T-cell (primary cell): Measurements from ENCODE around the gene TES. TPM values are rescaled to one million over a fixed set of nuclear protein-coding genes. Genes with fewer than 3 reads are reported as not detected.

Source experiments
- ATAC-seq, 4 experiments: fragments of 200-7000 bp in 3 of 4; fragments of 150-1000 bp in 1 of 4; cut with Tn5 transposase; replicated peaks in 1 of 4; 1 replicate in 3 of 4; 2 replicates in 1 of 4; pipeline ENCODE4 v1.10.0; 2021; ENCODE audit warnings: moderate library complexity in 3 of 4, mild to moderate bottlenecking in 2 of 4, moderate number of reproducible peaks in 1 of 4
- CTCF ChIA-PET, 2 donors: fragments of 300-600 bp; sonication (Branson Sonifier 250); formaldehyde crosslinking; loops; one replicate each; lab custom pipeline; 2022; ENCODE audit warnings: antibody characterized with exemption in 2 of 2; lab: Charles Lee
- POLR2A ChIA-PET, 2 donors: fragments of 300-600 bp; sonication (Branson Sonifier 250); formaldehyde crosslinking; loops; one replicate each; lab custom pipeline; 2022; ENCODE audit warnings: antibody characterized with exemption in 2 of 2; lab: Charles Lee
- DNase-seq, 35 experiments: peaks; one replicate each; pipeline versions ENCODE4 v3.0.0 to v3.0.0-alpha.2; 2013 to 2023
- H3K27ac ChIP-seq: one replicate; pipeline ENCODE4 v1.5.1; 2013; ENCODE audit warnings: low read length
- H3K27me3 ChIP-seq, 2 experiments: replicated peaks in 1 of 2; 1 replicate in 1 of 2; 2 replicates in 1 of 2; pipeline versions ENCODE4 v1.6.1 to v1.7.0; 2013; ENCODE audit warnings: low read length in 1 of 2, mixed read lengths in 1 of 2; ENCODE audit not compliant: control insufficient read depth in 2 of 2, insufficient read depth in 2 of 2; ENCODE audit errors: extremely low read depth in 1 of 2
- H3K36me3 ChIP-seq, 2 donors: 1 replicate in 1 of 2; 2 replicates in 1 of 2; pipeline versions ENCODE4 v1.6.1 to v1.7.0; 2013; ENCODE audit warnings: low read length in 1 of 2; ENCODE audit not compliant: control insufficient read depth in 2 of 2, insufficient read depth in 1 of 2; ENCODE audit errors: extremely low read depth in 1 of 2
- H3K4me1 ChIP-seq, 2 experiments: 1 replicate in 1 of 2; 2 replicates in 1 of 2; pipeline versions ENCODE4 v1.6.1 to v1.7.0; 2013; ENCODE audit warnings: low read length in 2 of 2, mixed read lengths in 1 of 2; ENCODE audit not compliant: insufficient read depth in 2 of 2, control insufficient read depth in 1 of 2; ENCODE audit errors: extremely low read depth in 1 of 2
- H3K4me3 ChIP-seq, 2 donors: 1 replicate in 1 of 2; 2 replicates in 1 of 2; pipeline versions ENCODE4 v1.5.1 to v1.7.0; 2013; ENCODE audit warnings: mild to moderate bottlenecking in 2 of 2, low read length in 1 of 2, moderate library complexity in 1 of 2; ENCODE audit not compliant: control insufficient read depth in 1 of 2; ENCODE audit errors: extremely low read depth in 1 of 2
- H3K9me3 ChIP-seq: 2 replicates; pipeline ENCODE4 v1.7.0; 2013
- H3K27ac Mint-ChIP-seq, 2 donors: one replicate each; pipeline ENCODE4 v1.8.0; 2020 to 2021; ENCODE audit warnings: mild to moderate bottlenecking in 2 of 2, mixed read lengths in 2 of 2
- H3K27me3 Mint-ChIP-seq, 2 donors: one replicate each; pipeline ENCODE4 v1.8.0; 2021 to 2022; ENCODE audit warnings: mixed read lengths in 2 of 2
- H3K36me3 Mint-ChIP-seq: one replicate; pipeline ENCODE4 v1.8.0; 2021; ENCODE audit warnings: mixed read lengths
- H3K4me1 Mint-ChIP-seq, 3 donors: one replicate each; pipeline ENCODE4 v1.8.0; 2020 to 2022; ENCODE audit warnings: mixed read lengths in 3 of 3, mild to moderate bottlenecking in 1 of 3
- H3K4me3 Mint-ChIP-seq, 3 donors: one replicate each; pipeline ENCODE4 v1.8.0; 2020 to 2022; ENCODE audit warnings: mild to moderate bottlenecking in 3 of 3, mixed read lengths in 3 of 3, moderate library complexity in 3 of 3
- H3K9me3 Mint-ChIP-seq, 3 donors: one replicate each; pipeline ENCODE4 v1.8.0; 2020 to 2022; ENCODE audit warnings: mixed read lengths in 3 of 3
- WGBS: methylation state at CpG from one replicate; pipeline ENCODE4 v1.1.5; 2013; ENCODE audit warnings: missing lambda C conversion rate; ENCODE audit not compliant: insufficient coverage; 5-methylcytosine and 5-hydroxymethylcytosine counted together
- total RNA-seq, 35 experiments: library from RNA in 6 of 35; stranded (reverse) in 6 of 35; fragments of 120-200 nt in 1 of 35; gene quantifications; one replicate each; pipeline versions ENCODE4 v1.2.1 to v1.2.4 and lab custom pipeline; 2013 to 2026

TES gene
- total RNA-seq, 5 donors from 2014 or later (not counting 1 experiment from before 2014, with no cell fraction given): 101 to 132 (median 117) TPM

- no peak for DNase-seq
- ChIA-PET CTCF (interaction anchor here (0.5 to 2.7 kb wide), 10 partner anchors 10 to 732 kb away, joined by 3 to 14 read pairs (median 5); no protein-coding TSS in a partner anchor), POLR2A (interaction anchor here (1.0 to 1.9 kb wide), 3 partner anchors 13 to 17 kb away, joined by 4 to 10 read pairs (median 7); partner anchors contain the start of gene TES (in 1 of the 2))
- H3K4me1 Mint-ChIP-seq: peaks cover 88 to 93% (median 91%) of the 10 kb centered on the region in 3 donors
- peaks cover 24 to 61% of the 10 kb centered on the region in 2 experiments for H3K4me1 ChIP-seq
- H3K9me3 Mint-ChIP-seq: no peaks in the 10 kb centered on the region
- no peaks in the 10 kb centered on the region for H3K36me3 ChIP-seq
- no peaks in the 10 kb centered on the region for H3K9me3 ChIP-seq
- peak overlapping the region in 1 of 3 donors; percentile 41 for H3K4me3 Mint-ChIP-seq
- no peak overlapping the region for H3K4me3 ChIP-seq
- no peaks in the 10 kb centered on the region for H3K27me3 Mint-ChIP-seq
- H3K27me3 ChIP-seq: no peaks in the 10 kb centered on the region
- no peak for ATAC-seq
- H3K36me3 Mint-ChIP-seq: peaks cover 16% of the 10 kb centered on the region
- peak overlapping the region; percentile 50 to 79 for H3K27ac Mint-ChIP-seq
- H3K27ac ChIP-seq: no peak overlapping the region
These were observed 15.5 kb downstream of the TES start for GRCh38 chr7:116225860-116226259.

- H3K27ac ChIP-seq: no peak overlapping the region
- H3K27me3 ChIP-seq: no peaks in the 10 kb centered on the region
- Mint-ChIP-seq H3K4me1 (peaks cover 89 to 95% (median 93%) of the 10 kb centered on the region in 3 donors), H3K9me3 (no peaks in the 10 kb centered on the region), H3K27ac (peak overlapping the region; percentile 50 to 79), H3K4me3 (peak overlapping the region in 1 of 3 donors; percentile 41), H3K27me3 (no peaks in the 10 kb centered on the region), H3K36me3 (peaks cover 16% of the 10 kb centered on the region)
- ATAC-seq (no peak), DNase-seq (no peak)
- H3K36me3 ChIP-seq: no peaks in the 10 kb centered on the region
- ChIA-PET CTCF (interaction anchor here (0.7 to 2.7 kb wide), 6 partner anchors 9 to 96 kb away, joined by 3 to 14 read pairs (median 8); no protein-coding TSS in a partner anchor), POLR2A (interaction anchor here in 1 of 2 donors (0.7 to 1.9 kb wide), 2 partner anchors 14 to 18 kb away, joined by 4 to 10 read pairs; no protein-coding TSS in a partner anchor)
- 38% methylated on average over 1 of the region's 2 CpGs for WGBS
- no peaks in the 10 kb centered on the region for H3K9me3 ChIP-seq
- H3K4me3 ChIP-seq: no peak overlapping the region
- peaks cover 27 to 62% of the 10 kb centered on the region in 2 experiments for H3K4me1 ChIP-seq
These were observed 16.3 kb downstream of the TES start for GRCh38 chr7:116226664-116227063.

GRCh38 chr7:116227678-116228239, 17.4 kb downstream of the TES start:
- H3K4me3 Mint-ChIP-seq: no peak overlapping the region
- DNase-seq (no peak), ATAC-seq (no peak)
- peaks cover 11% of the 10 kb centered on the region for H3K36me3 Mint-ChIP-seq
- Histone ChIP-seq H3K4me3 (no peak overlapping the region), H3K27ac (no peak overlapping the region), H3K9me3 (no peaks in the 10 kb centered on the region), H3K36me3 (no peaks in the 10 kb centered on the region), H3K27me3 (no peaks in the 10 kb centered on the region), H3K4me1 (peaks cover 29 to 64% of the 10 kb centered on the region in 2 experiments)
- H3K4me1 Mint-ChIP-seq: peaks cover 87 to 95% (median 93%) of the 10 kb centered on the region in 3 donors
- H3K27me3 Mint-ChIP-seq: no peaks in the 10 kb centered on the region
- WGBS: no CpG with 5 or more reads among the region's 2 CpGs
- no peaks in the 10 kb centered on the region for H3K9me3 Mint-ChIP-seq
- ChIA-PET POLR2A (interaction anchor here in 1 of 2 donors (0.5 kb wide), 1 partner anchor 295 kb away, joined by 3 read pairs; no protein-coding TSS in a partner anchor), CTCF (interaction anchor here (0.9 to 15.8 kb wide), 5 partner anchors 9 to 361 kb away, joined by 3 to 450 read pairs (median 107); partner anchors contain the start of gene TES (in 1 of the 2))
- H3K27ac Mint-ChIP-seq: peak overlapping the region; percentile 34 to 50

GRCh38 chr7:116228241-116228640, 17.9 kb downstream of the TES start:
- Histone ChIP-seq H3K4me1 (peaks cover 29 to 66% of the 10 kb centered on the region in 2 experiments), H3K27ac (no peak overlapping the region), H3K4me3 (no peak overlapping the region), H3K36me3 (no peaks in the 10 kb centered on the region), H3K9me3 (no peaks in the 10 kb centered on the region), H3K27me3 (no peaks in the 10 kb centered on the region)
- ChIA-PET POLR2A (interaction anchor here in 1 of 2 donors (0.5 kb wide), 2 partner anchors 12 to 295 kb away, joined by 3 read pairs; no protein-coding TSS in a partner anchor), CTCF (interaction anchor here (0.5 to 15.8 kb wide), 6 partner anchors 9 to 361 kb away, joined by 3 to 450 read pairs (median 55); partner anchors contain the start of gene TES (in 1 of the 2))
- WGBS: no CpG with 5 or more reads among the region's 5 CpGs
- Mint-ChIP-seq H3K36me3 (peaks cover 11% of the 10 kb centered on the region), H3K4me3 (no peak overlapping the region), H3K27me3 (no peaks in the 10 kb centered on the region), H3K9me3 (no peaks in the 10 kb centered on the region), H3K27ac (peak overlapping the region; percentile 34 to 51), H3K4me1 (peaks cover 82 to 95% (median 95%) of the 10 kb centered on the region in 3 donors)
- ATAC-seq: no peak
- DNase-seq: no peak

- Histone ChIP-seq H3K27ac (peak overlapping the region; percentile 40), H3K4me1 (peaks cover 25 to 60% of the 10 kb centered on the region in 2 experiments), H3K4me3 (no peak overlapping the region), H3K27me3 (no peaks in the 10 kb centered on the region), H3K9me3 (no peaks in the 10 kb centered on the region), H3K36me3 (no peaks in the 10 kb centered on the region)
- Mint-ChIP-seq H3K4me3 (peak overlapping the region in 1 of 3 donors; percentile 57), H3K27ac (peak overlapping the region; percentile 29 to 79), H3K27me3 (no peaks in the 10 kb centered on the region), H3K4me1 (peaks cover 80 to 94% (median 93%) of the 10 kb centered on the region in 3 donors), H3K36me3 (peaks cover 9% of the 10 kb centered on the region), H3K9me3 (no peaks in the 10 kb centered on the region)
- DNase-seq: no peak
- ATAC-seq: no peak
- ChIA-PET POLR2A (no interaction called here), CTCF (interaction anchor here (0.7 to 15.8 kb wide), 8 partner anchors 11 to 360 kb away, joined by 3 to 450 read pairs (median 19); partner anchors contain the start of gene TES (in 1 of the 2))
These were observed 19.0 kb downstream of the TES start for GRCh38 chr7:116229366-116229765.
